Ramos (cell line): ENCODE results near the gene COL24A1.
"Not testable (repeated sequence)": the region's sequence is repeated elsewhere in the genome, so short reads cannot be mapped to it uniquely, and the experiment has no call there.

ENCODE experiments used
- in situ Hi-C: fragments of 300-500 bp; cut with MboI; formaldehyde crosslinking; loops from one replicate; pipeline ENCODE4 v1.14.3; 2022; ENCODE audit warnings: low sequenced_read_pairs; ENCODE audit not compliant: unreplicated experiment

Gene COL24A1

GRCh38 chr1:86085741-86086409, 70.7 kb downstream of the COL24A1 start:
- in situ Hi-C loops = no loop called here

DNA sequence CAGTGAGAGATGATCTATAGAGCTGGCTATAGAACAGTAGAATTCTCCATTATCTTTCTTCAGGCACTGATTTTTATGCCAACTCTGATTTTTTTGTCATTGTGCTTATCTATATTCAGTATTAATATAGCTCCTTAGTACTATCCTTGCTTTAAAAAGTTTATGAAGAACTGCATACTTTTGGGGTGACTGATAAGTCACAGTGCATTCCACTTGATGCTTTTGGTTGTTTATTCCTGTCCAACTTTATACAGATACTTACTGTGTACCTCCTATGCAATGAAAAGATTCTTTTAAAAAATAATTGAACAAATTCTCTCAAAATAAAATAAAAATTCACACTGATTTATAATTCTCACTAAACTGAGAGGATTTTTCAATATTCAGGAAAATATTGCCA, 71.6 kb downstream of the COL24A1 start:
- in situ Hi-C loops = no loop called here

DNA sequence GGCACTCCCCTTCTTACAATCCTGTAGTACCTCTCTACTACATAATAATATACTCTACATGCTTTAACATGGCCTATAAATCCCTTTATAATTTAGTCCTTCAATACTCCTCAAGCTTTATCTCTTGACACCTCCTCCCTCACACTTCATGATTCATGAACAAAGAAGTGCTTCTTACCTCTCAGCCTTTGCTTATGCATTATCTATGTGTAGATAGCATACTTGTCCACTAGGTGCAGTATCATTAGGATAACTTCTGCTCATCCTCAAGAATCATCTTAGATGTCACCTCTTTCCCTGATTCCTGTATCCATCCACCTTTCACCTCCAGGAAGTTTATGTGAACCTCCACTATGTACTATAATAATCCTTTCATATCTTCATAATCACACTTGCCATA, 74.4 kb downstream of the COL24A1 start:
- in situ Hi-C loops = no loop called here

DNA sequence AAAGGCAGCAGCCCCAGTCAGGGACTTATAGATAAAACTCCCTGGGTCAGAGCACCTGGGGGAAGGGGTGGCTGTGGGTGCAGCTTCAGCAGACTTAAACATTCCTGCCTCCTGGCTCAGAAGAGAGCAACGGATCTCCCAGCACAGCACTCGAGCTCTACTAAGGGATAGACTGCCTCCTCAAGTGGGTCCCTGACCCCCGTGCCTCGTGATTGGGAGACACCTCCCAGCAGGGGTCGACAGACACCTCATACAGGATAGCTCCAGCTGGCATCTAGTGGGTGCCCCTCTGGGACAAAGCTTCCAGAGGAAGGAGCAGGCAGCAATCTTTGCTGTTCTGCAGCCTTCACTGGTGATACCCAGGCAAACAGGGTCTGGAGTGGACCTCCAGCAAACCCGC, 84.1 kb downstream of the COL24A1 start:
- in situ Hi-C loops = not testable (repeated sequence)

DNA sequence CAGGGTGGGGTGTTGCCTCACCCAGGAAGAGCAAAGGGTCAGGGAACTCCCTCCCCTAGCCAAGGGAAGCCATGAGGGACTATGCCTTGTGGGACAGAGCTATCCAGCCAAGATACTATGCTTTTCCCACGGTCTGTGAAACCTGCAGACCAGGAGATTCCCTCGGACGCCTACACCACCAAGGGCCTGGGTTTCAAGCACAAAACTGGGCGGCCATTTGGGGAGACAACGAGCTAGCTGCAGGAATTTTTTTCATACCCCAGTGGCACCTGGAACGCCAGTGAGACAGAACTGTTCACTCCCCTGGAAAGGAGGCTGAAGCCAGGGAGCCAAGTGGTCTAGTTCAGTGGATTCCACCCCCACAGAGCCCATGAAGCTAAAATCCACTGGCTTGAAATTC, 84.7 kb downstream of the COL24A1 start:
- in situ Hi-C loops = not testable (repeated sequence)

GRCh38 chr1:86069757-86070145, 86.8 kb downstream of the COL24A1 start:
- in situ Hi-C loops = no loop called here

DNA sequence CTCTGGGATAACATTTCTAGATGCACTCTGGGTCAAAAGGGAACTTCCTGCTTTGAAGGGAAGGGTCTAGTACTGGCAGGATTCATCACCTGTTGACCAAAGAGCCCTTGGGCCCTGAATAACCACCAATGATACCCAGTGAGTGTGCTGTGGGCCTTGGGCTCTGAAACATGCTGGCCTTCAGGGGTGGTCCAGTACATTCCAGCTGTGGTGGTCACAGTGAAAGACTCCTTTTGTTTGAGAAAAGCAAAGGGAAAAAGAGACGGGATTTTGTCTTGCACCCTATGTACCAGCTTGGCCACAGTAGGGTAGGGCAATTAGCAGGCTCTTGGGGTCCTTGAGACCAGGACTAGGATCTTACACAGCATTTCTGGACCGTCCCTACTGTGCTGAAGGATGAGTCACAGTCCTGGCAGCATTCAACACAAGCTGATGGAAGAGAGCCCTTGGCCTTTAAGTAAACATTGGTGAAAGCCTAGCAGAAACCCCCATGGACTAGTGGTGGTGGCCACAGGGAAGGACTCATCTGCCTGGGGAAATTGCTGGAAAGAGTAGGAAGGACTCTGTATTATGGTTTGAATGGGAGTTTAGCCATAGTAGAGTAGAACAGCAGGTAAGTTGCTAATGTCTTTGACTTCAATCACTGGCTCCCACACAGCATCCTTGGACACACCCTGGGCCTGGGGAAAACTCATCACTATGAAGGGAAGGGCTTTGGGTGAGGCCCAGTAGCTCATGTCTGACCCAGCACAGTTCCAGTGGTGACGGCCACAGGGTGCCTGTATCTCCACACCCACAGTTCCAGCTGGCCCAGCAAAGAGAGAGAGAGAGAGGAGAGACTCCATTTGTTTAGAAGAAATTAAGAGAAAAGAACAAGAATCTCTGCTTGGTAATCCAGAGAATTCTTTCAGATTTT, 87.5 kb downstream of the COL24A1 start:
- in situ Hi-C loops = no loop called here

- in situ Hi-C loops = no loop called here
Measured at GRCh38 chr1:86068271-86068721, 88.3 kb downstream of the COL24A1 start.

DNA sequence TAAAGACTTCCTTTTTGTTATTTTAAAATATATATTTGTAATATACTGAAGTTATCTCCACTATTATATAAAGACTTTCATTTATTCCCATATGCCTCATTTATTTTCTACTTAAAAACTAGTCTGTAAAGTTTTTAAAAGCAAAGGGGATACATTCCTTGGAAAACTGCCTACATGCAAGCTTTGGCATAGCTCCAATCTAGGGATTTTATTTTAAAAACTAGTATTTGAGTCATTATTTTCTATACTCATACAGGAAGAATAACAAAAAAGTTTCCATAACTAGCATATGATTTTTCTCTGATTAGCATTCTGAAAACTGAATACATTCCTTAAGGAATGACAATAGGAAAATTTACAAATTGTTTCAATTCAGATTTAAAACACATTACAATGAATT, 88.9 kb downstream of the COL24A1 start:
- in situ Hi-C loops = no loop called here

GRCh38 chr1:86064899-86065298, 91.7 kb downstream of the COL24A1 start:
- in situ Hi-C loops = no loop called here

DNA sequence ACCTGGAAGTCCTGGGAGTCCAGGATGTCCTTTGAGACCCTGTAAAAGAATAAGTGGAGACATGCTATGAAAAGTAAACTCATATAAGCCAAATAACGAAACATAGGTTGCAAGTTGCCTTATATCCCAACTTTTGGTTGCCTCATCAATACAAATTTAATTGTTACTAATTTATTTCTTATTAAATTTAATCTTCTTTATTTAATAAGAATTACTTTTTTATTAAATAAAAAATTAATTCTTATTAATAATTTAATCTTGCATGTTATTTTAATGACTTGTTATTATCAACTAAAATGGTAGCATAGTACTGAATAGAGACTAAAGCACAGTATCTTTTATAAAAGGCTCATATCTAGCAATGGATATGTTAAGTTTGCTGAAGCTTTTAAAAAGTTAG, 92.9 kb downstream of the COL24A1 start:
- in situ Hi-C loops = no loop called here

DNA sequence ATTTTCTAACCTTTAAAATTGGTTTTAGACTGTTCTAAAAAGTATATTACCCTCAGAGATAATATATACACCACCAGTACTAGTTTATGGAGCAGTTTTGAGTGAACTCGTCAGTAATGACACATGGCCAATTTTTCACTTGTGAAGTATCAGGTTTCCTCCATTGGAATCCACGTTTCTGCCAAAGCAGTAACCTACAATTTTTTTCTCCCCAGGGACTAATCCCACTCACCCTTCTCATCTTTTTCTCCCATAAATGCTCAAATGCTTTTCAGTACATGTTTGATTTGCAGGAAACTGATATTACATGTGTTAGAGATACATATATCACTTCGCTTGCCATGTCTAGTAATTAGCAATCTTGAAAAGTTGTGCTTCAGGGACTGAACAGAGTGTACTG, 94.1 kb downstream of the COL24A1 start:
- in situ Hi-C loops = no loop called here

DNA sequence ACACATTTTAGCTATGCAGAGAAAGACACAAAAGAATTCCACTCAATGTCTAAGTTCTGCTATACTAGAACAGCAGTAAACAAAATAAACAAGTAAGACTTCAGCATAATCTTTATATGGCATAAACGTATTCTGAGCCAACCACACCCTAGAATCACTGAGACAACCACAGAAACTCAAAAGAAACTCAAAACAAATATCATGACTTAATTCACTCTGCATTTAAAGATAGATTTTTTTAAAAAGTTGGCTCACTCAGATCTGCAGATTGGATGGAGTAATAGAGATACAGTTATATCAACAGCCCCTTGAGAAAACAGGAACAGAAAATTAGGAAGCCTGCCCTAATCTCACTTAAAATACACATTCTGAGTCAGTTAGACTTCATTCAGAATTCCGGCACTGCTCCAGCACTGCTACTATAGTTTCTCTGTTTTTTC, 95.0 kb downstream of the COL24A1 start:
- in situ Hi-C loops = no loop called here

GRCh38 chr1:86054396-86054795, 102.2 kb downstream of the COL24A1 start:
- in situ Hi-C loops = no loop called here

- in situ Hi-C loops = no loop called here
Measured at GRCh38 chr1:86052948-86053698, 103.4 kb downstream of the COL24A1 start.

- in situ Hi-C loops = no loop called here
Measured at GRCh38 chr1:86035101-86035500, 121.5 kb downstream of the COL24A1 start.

DNA sequence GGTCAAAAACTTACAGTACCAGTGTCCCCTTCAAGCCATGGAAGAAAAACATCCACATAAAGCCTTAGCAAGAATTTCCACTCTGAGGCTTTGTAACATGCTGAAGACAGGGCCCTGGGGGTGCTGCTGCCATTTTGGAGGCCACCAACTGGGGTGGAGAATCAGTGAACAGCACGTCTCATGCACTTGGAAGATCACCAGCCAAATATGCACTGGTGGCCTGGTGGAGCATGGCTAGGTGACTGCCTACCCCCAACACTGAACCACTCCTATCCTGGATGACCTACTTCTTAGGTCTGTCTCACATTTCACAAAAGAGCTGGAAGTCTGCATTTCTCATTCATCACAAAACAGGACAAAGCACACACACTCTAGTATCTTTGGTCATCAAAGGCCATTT, 126.4 kb downstream of the COL24A1 start:
- in situ Hi-C loops = no loop called here

DNA sequence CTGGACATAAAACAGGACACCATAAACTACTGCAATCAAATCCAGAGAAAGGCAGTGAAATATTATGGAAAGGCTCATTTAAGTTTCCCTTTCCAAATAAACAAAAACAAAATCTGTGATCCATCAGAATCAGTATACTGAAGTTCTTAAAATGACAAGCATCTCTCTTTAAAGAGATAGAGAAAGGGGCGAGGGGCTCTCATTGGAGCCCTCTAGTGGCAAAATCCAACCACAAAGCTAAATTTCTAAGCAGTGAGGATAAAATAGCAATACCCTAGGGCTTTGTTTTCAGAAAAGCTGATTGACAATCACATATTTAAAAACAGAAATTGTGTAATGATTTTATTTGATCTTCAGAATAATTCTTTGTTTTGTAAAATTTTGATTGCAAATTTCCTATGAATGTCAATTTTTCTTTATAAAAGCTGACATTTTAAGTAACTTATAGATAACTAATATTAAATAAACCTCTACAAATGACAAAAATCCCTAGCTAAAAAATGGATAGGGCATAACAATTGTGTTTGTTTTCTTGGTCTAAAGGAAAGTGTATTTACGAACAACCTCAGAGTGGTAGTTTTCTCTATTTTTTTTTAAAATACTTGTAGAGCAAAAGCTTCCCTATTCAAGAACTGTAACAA, 138.2 kb downstream of the COL24A1 start:
- in situ Hi-C loops = no loop called here

DNA sequence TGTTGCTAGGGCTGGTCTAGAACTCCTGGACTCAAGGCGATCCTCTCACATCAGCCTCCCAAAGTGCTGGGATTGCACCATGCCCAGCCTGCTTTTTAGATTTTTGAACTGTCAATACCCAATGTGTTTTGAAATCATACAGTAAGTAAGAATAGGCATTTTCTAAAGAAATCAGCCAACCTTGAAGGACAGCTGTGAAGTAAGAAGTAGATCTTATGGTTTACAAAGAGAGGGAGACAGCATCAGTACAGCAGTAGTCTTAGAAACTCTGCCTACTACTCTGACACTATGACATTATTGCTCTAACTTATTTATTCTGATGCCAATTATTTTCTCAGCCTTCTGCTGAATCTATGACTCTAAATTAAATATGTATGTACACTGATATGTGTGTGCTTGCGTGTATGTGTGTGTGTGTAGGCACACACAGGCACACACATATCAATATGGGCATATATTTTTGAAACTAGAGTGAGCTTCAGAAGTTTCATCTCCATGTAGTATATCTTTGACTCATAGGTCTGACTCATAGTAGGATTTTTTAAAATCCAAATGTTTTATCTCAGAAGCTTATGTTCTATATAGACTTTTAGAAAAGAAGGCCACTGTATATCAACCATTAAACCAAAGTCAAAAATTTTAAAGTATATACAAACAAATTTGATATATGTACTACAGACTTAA, 140.4 kb downstream of the COL24A1 start:
- in situ Hi-C loops = no loop called here

- in situ Hi-C loops = no loop called here
Measured at GRCh38 chr1:86015375-86015774, 141.2 kb downstream of the COL24A1 start.
